ENCODE data around the gene AHCYL2. TPM values are rescaled to one million over a fixed set of nuclear protein-coding genes. Genes with fewer than 3 reads are reported as not detected.

The AHCYL2 gene
- total RNA-seq, 1 experiment from 2014 or later, result 17.0 TPM

- no peaks in the 10 kb centered on the region for H4K20me1 ChIP-seq (ENCODE audit: insufficient read depth)
- no peaks in the 10 kb centered on the region for H3K79me2 ChIP-seq (ENCODE audit: insufficient read depth, low read length)
- no peaks in the 10 kb centered on the region for H3K27me3 ChIP-seq (ENCODE audit: insufficient read depth, low read length)
- no peak overlapping the region for H3K27ac ChIP-seq (ENCODE audit: low read depth, low read length)
- ChIA-PET POLR2A (no interaction called here), CTCF (no interaction called here), RAD21 (ENCODE audit: low non-redundant PET in 1 of 2, low total read pairs in 2 of 2, uncharacterized antibody in 2 of 2, unreplicated experiment in 2 of 2) (no interaction called here)
- no peak for ATAC-seq
- BruUV-seq (replicated peaks), result no TSS peak
- intact Hi-C loops (cut with micrococcal nuclease), result no loop called here
- DNase-seq (ENCODE audit: low read depth, low spot score), result no peak
- H3K9me3 ChIP-seq (ENCODE audit: control insufficient read depth in 1 of 2, insufficient read depth in 1 of 2, low read depth in 1 of 2, low read length in 2 of 2), result no peaks in the 10 kb centered on the region
- 0 out of 2 replicates have a peak overlapping the region, but pooled peaks have one; percentile 0 for H3K4me2 ChIP-seq (ENCODE audit: low read length)
- no peak overlapping the region for H2AFZ ChIP-seq (ENCODE audit: low read depth, low read length, poor library complexity, severe bottlenecking)
- H3K4me1 ChIP-seq (ENCODE audit: control insufficient read depth in 1 of 2, insufficient read depth in 2 of 2, low read length in 2 of 2), result peaks cover 0 to 12% of the 10 kb centered on the region in 2 experiments; a peak in 1 of 4 replicates
- H3K4me3 ChIP-seq (replicated peaks in 1 of 2; ENCODE audit: low read depth in 1 of 2, low read length in 2 of 2), result no peak overlapping the region
- no peak overlapping the region for H3K9ac ChIP-seq (ENCODE audit: low read length)
- H3K9me2 ChIP-seq (ENCODE audit: insufficient read depth), result no peaks in the 10 kb centered on the region
- TF ChIP-seq ZFX (IDR thresholded peaks at IDR 0.05), result no peak
- TF ChIP-seq CBX3 (IDR thresholded peaks at IDR 0.05; ENCODE audit: low read depth), result peak; percentile 38; the same call in 1 of the 2 replicates
- no peaks in the 10 kb centered on the region for H3K36me3 ChIP-seq (ENCODE audit: control insufficient read depth in 1 of 2, insufficient read depth in 2 of 2, low read length in 2 of 2)
Observed at GRCh38 chr7:129266181-129266580, 41.4 kb downstream of the AHCYL2 start.

GRCh38 chr7:129270077-129270476 is 45.2 kb downstream of the AHCYL2 start:
- no TSS peak for BruUV-seq (replicated peaks)
- CTCF ChIA-PET, result no interaction called here
- no peak overlapping the region for H3K27ac ChIP-seq (ENCODE audit: low read depth, low read length)

More at GRCh38 chr7:129270077-129270476, 45.2 kb downstream of the AHCYL2 start:
- Histone ChIP-seq H3K27me3 (ENCODE audit: insufficient read depth, low read length) (no peaks in the 10 kb centered on the region), H3K4me2 (ENCODE audit: low read length) (no peak overlapping the region), H2AFZ (ENCODE audit: low read depth, low read length, poor library complexity, severe bottlenecking) (no peak overlapping the region), H3K36me3 (ENCODE audit: control insufficient read depth in 1 of 2, insufficient read depth in 2 of 2, low read length in 2 of 2) (no peaks in the 10 kb centered on the region), H3K9ac (ENCODE audit: low read length) (no peak overlapping the region), H4K20me1 (ENCODE audit: insufficient read depth) (no peaks in the 10 kb centered on the region), H3K79me2 (ENCODE audit: insufficient read depth, low read length) (no peaks in the 10 kb centered on the region), H3K4me3 (replicated peaks in 1 of 2; ENCODE audit: low read depth in 1 of 2, low read length in 2 of 2) (no peak overlapping the region), H3K4me1 (ENCODE audit: control insufficient read depth in 1 of 2, insufficient read depth in 2 of 2, low read length in 2 of 2) (peaks cover 0 to 12% of the 10 kb centered on the region in 2 experiments; a peak in 1 of 4 replicates), H3K9me2 (ENCODE audit: insufficient read depth) (no peaks in the 10 kb centered on the region), H3K9me3 (ENCODE audit: control insufficient read depth in 1 of 2, insufficient read depth in 1 of 2, low read depth in 1 of 2, low read length in 2 of 2) (peaks cover 0 to 13% of the 10 kb centered on the region in 2 experiments; a peak in 1 of 4 replicates)
- intact Hi-C loops (cut with micrococcal nuclease), result no loop called here
- POLR2A ChIA-PET, result no interaction called here
- ATAC-seq (no peak), DNase-seq (ENCODE audit: low read depth, low spot score) (no peak)
- TF ChIP-seq TCF7L2 (IDR thresholded peaks at IDR 0.05; ENCODE audit: borderline replicate concordance, extremely low read depth, insufficient read depth, insufficient read length), result no peak
- TF ChIP-seq YY1 (IDR thresholded peaks at IDR 0.05; ENCODE audit: extremely low read depth, insufficient replicate concordance, low read depth, low read length), result no peak
- no peak for TF ChIP-seq ZBTB33 (IDR thresholded peaks at IDR 0.05; ENCODE audit: extremely low read depth, insufficient replicate concordance, low read length)
- TF ChIP-seq EZH2 (IDR thresholded peaks at IDR 0.05), result no peak
- TF ChIP-seq ELF1 (IDR thresholded peaks at IDR 0.05; ENCODE audit: borderline replicate concordance, low read depth), result no peak
- TF ChIP-seq ZNF274 (IDR thresholded peaks at IDR 0.05; ENCODE audit: low read depth, low read length), result no peak
- TF ChIP-seq JUND (IDR thresholded peaks at IDR 0.05), result no peak
- TF ChIP-seq EGR1 (IDR thresholded peaks at IDR 0.05; ENCODE audit: low read depth), result no peak
- no peak for TF ChIP-seq SIN3A (IDR thresholded peaks at IDR 0.05; ENCODE audit: low read depth)
- no peak for TF ChIP-seq SRF (IDR thresholded peaks at IDR 0.05; ENCODE audit: low read depth)
- TF ChIP-seq RAD21 (IDR thresholded peaks at IDR 0.05; ENCODE audit: low read depth), result no peak
- no peak for TF ChIP-seq SP1 (IDR thresholded peaks at IDR 0.05; ENCODE audit: low read depth)
- TF ChIP-seq ATF3 (IDR thresholded peaks at IDR 0.05), result no peak
- TF ChIP-seq ZFX (IDR thresholded peaks at IDR 0.05), result no peak
- no peak for TF ChIP-seq CBX3 (IDR thresholded peaks at IDR 0.05; ENCODE audit: low read depth)
- TF ChIP-seq CEBPB (IDR thresholded peaks at IDR 0.05; ENCODE audit: low read depth), result no peak
- no peak for TF ChIP-seq POLR2AphosphoS5 (IDR thresholded peaks at IDR 0.05; ENCODE audit: low read depth, low read length)
- RAD21 ChIA-PET (ENCODE audit: low non-redundant PET in 1 of 2, low total read pairs in 2 of 2, uncharacterized antibody in 2 of 2, unreplicated experiment in 2 of 2), result no interaction called here

All from HCT116 (cell line).